WERI-Rb-1 (cell line): ENCODE data around the gene RCN1.

Source experiments
- DNase-seq: peaks from one replicate; pipeline ENCODE4 v3.0.0-alpha.2; 2020
- H3K27ac ChIP-seq: fragments of 250-450 bp; sonication (Bioruptor Pico); 2 replicates; pipeline ENCODE4 v1.5.1; 2020; ENCODE audit warnings: mild to moderate bottlenecking, moderate library complexity
- H3K27me3 ChIP-seq: fragments of 250-450 bp; sonication (Bioruptor Pico); 2 replicates; pipeline ENCODE4 v1.5.1; 2021; ENCODE audit warnings: mild to moderate bottlenecking, low read depth, moderate library complexity; ENCODE audit not compliant: insufficient read depth, severe bottlenecking
- H3K36me3 ChIP-seq: fragments of 250-450 bp; sonication (Bioruptor Pico); 2 replicates; pipeline ENCODE4 v1.5.1; 2020; ENCODE audit warnings: mild to moderate bottlenecking, moderate library complexity
- H3K4me3 ChIP-seq: 2 replicates; pipeline ENCODE4 v1.5.1; 2011; ENCODE audit warnings: low read depth, mild to moderate bottlenecking, control low read depth, low read length
- H3K9me3 ChIP-seq: fragments of 250-450 bp; sonication (Bioruptor Pico); 2 replicates; pipeline ENCODE4 v1.5.1; 2021; ENCODE audit warnings: mild to moderate bottlenecking, moderate library complexity; ENCODE audit not compliant: severe bottlenecking
- TF ChIP-seq, protein P1 (sequence below): IDR thresholded peaks from 2 replicates; pipeline ENCODE4 v1.5.1; 2011; ENCODE audit warnings: low read depth, mild to moderate bottlenecking, control low read depth, inconsistent platforms, low read length

RCN1 gene

DNA sequence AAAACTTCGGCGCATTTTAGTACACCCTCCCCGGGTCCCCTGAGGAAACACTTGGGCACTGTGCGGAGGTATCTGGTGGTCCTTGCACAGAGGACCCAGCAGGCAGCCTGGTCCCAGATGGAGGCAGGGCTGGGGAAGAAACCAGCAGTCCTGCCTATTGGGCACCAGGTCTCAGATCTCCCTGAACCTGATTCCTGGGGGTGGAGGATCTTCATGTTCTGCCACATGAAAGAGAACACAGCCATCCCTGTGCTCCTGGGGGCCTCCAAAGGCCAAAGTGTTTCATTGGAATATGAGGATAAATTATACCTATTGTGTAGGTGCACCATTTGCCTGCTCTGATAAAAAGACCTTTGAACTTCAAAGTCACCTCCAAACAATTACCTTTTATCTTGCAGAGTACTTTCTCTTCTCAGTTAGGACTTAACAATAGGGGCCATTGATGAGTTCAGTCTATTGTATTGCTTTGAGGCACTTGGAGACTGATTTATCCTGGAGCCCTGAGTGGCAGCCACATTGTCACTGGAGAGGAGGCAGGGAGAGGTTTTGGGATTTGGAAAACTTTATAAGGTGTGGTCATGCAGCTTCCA lies 1.8 kb downstream of the RCN1 start:
- peak overlapping the region; percentile 72; the same call in 1 of the 2 replicates for H3K4me3 ChIP-seq
- H3K9me3 ChIP-seq: no peaks in the 10 kb centered on the region
- peaks cover 24% of the 10 kb centered on the region for H3K36me3 ChIP-seq
- TF ChIP-seq, protein P1, sequence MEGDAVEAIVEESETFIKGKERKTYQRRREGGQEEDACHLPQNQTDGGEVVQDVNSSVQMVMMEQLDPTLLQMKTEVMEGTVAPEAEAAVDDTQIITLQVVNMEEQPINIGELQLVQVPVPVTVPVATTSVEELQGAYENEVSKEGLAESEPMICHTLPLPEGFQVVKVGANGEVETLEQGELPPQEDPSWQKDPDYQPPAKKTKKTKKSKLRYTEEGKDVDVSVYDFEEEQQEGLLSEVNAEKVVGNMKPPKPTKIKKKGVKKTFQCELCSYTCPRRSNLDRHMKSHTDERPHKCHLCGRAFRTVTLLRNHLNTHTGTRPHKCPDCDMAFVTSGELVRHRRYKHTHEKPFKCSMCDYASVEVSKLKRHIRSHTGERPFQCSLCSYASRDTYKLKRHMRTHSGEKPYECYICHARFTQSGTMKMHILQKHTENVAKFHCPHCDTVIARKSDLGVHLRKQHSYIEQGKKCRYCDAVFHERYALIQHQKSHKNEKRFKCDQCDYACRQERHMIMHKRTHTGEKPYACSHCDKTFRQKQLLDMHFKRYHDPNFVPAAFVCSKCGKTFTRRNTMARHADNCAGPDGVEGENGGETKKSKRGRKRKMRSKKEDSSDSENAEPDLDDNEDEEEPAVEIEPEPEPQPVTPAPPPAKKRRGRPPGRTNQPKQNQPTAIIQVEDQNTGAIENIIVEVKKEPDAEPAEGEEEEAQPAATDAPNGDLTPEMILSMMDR: no peak
- DNase-seq: no peak
- no peak overlapping the region; the same call in 1 of the 2 replicates for H3K27ac ChIP-seq
- no peaks in the 10 kb centered on the region for H3K27me3 ChIP-seq

DNA sequence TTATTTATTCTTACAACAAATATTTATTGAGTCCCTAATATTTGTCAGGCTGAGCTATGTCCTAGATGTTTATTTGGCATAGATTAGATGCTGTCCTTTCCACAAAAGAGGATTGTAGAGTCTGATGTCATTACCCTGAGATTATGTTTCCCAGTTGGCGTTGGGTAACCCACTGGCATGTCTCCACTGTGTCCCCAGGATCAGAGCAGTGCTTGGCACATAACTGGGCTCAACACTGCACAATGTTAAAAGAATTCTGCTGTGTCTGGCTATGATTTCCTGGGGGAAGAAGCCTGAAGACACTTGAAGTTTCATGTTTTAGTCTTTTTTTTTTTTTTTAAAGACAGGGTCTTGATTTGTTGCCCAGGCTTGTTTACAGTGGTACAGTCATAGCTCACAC lies 4.0 kb downstream of the RCN1 start:
- Histone ChIP-seq H3K4me3 (no peak overlapping the region), H3K27me3 (no peaks in the 10 kb centered on the region), H3K9me3 (no peaks in the 10 kb centered on the region), H3K27ac (no peak overlapping the region), H3K36me3 (peaks cover 46% of the 10 kb centered on the region)
- DNase-seq: no peak
- TF ChIP-seq, protein P1: no peak

DNA sequence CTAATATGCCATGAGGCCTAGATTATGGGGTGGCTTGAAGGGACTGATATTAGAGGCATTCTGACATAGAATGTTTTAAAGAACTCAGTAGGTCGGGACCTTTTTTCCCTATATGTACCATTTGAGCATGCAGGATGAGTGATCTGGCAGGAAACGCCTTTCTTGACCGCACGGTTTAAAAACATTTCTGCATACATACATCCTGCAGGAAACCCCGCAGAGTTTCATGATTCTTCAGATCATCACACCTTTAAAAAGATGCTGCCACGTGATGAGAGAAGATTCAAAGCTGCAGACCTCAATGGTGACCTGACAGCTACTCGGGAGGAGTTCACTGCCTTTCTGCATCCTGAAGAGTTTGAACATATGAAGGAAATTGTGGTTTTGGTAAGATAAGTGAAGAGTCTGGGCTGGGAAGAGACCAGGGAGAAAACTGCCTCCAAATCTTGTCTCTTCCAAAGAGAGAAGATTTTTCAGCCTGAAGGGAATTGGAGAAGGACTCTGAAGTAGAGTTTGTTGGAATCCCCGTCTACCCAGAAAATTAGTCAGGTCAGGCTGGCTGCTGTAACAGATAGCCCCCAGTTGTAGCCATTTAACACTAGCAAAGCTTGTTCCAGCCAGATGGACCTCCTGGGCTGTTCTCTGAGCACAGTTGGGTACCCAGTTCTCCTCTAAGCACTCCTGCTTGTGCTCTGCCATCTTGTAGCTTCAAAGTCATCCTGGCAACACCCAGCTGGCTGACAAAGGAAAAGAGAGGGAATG lies 7.4 kb downstream of the RCN1 start:
- TF ChIP-seq, protein P1: no peak
- no peak for DNase-seq
- Histone ChIP-seq H3K27ac (no peak overlapping the region), H3K9me3 (no peaks in the 10 kb centered on the region), H3K27me3 (no peaks in the 10 kb centered on the region), H3K36me3 (peaks cover 67% of the 10 kb centered on the region), H3K4me3 (no peak overlapping the region)

DNA sequence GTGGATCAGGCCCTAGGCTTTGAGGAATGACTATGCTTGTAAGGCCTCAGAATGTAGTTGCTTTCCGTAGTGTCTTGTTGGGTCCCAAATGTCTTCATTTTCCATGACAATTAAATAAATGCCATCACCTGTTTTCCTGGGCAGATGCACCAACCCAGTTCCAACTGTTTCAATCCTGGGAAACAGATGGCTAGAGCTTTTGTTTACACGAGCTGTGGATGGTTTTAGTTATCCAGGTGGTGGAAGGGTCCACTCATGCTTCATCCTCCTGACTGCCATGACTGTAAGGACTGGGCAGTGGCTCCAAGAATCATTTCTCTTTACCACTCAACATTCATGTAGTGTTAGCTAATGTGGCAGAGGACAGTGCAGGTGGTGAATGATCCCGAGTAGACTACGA lies 8.6 kb downstream of the RCN1 start:
- TF ChIP-seq, protein P1: no peak
- Histone ChIP-seq H3K27ac (no peak overlapping the region), H3K4me3 (no peak overlapping the region), H3K9me3 (no peaks in the 10 kb centered on the region), H3K27me3 (no peaks in the 10 kb centered on the region), H3K36me3 (peaks cover 74% of the 10 kb centered on the region)
- DNase-seq: no peak

DNA sequence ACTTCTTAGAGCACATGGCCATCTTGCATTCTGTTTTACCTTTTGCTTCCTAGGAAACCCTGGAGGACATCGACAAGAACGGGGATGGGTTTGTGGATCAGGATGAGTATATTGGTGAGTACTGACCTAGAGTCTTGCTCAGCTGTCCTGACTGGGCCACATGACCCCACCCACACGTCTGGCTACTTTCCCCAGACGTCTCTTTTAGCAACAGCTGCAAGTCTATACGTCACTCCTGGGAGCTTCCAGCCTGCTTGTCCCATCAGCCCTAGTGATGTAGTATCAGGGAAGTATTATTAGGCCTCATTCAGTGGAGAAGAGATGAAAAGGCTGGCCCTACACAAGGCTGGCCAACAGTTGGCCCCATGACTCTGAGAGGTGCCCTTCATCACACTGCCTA lies 9.6 kb downstream of the RCN1 start:
- TF ChIP-seq, protein P1: no peak
- no peaks in the 10 kb centered on the region for H3K27me3 ChIP-seq
- no peak for DNase-seq
- H3K9me3 ChIP-seq: no peaks in the 10 kb centered on the region
- H3K36me3 ChIP-seq: peaks cover 72% of the 10 kb centered on the region
- H3K4me3 ChIP-seq: no peak overlapping the region
- no peak overlapping the region for H3K27ac ChIP-seq
